Measurements from ENCODE around the gene LONP2.
A peak's percentile ranks its signal among the peaks of the same experiment; 100 is the strongest.

Gene LONP2

GRCh38 chr16:48244080-48244862 lies at the start of gene LONP2:
TSS of gene LONP2 (plus strand) at chr16:48244300. CDS start at chr16:48244389, 89 bp downstream.
- DNase-seq, result peak in 1 of 2 experiments; percentile 53

- DNase-seq, result no peak
Observed at GRCh38 chr16:48194828-48195556, 49.1 kb upstream of the LONP2 start.

- DNase-seq, result no peak
Observed at GRCh38 chr16:48197294-48197693, 46.8 kb upstream of the LONP2 start.

- DNase-seq, result no peak
Observed at GRCh38 chr16:48201515-48202201, 42.4 kb upstream of the LONP2 start.

- no peak for DNase-seq
Observed at GRCh38 chr16:48203974-48204824, 39.9 kb upstream of the LONP2 start.

- DNase-seq, result no peak
Observed at GRCh38 chr16:48204825-48205151, 39.3 kb upstream of the LONP2 start.

GRCh38 chr16:48206594-48207242 lies 37.4 kb upstream of the LONP2 start:
- DNase-seq, result no peak

- no peak for DNase-seq
Observed at GRCh38 chr16:48210747-48211146, 33.4 kb upstream of the LONP2 start.

GRCh38 chr16:48212033-48212432 lies 32.1 kb upstream of the LONP2 start:
- DNase-seq, result no peak

- no peak for DNase-seq
Observed at GRCh38 chr16:48215738-48216137, 28.4 kb upstream of the LONP2 start.

GRCh38 chr16:48217708-48218107 lies 26.4 kb upstream of the LONP2 start:
- DNase-seq, result no peak

- DNase-seq, result no peak
Observed at GRCh38 chr16:48218473-48218872, 25.6 kb upstream of the LONP2 start.

GRCh38 chr16:48220891-48221290 lies 23.2 kb upstream of the LONP2 start:
- no peak for DNase-seq

GRCh38 chr16:48223490-48223889 lies 20.6 kb upstream of the LONP2 start:
- no peak for DNase-seq

GRCh38 chr16:48225456-48225855 lies 18.6 kb upstream of the LONP2 start:
- no peak for DNase-seq

- DNase-seq, result no peak
Observed at GRCh38 chr16:48231727-48232492, 12.2 kb upstream of the LONP2 start.

GRCh38 chr16:48232493-48233040 lies 11.5 kb upstream of the LONP2 start:
- DNase-seq, result no peak

- no peak for DNase-seq
Observed at GRCh38 chr16:48234630-48235029, 9.5 kb upstream of the LONP2 start.

GRCh38 chr16:48235058-48235555 lies 9.0 kb upstream of the LONP2 start:
- DNase-seq, result no peak

- no peak for DNase-seq
Observed at GRCh38 chr16:48235556-48236136, 8.5 kb upstream of the LONP2 start.

- DNase-seq, result no peak
Observed at GRCh38 chr16:48236286-48236685, 7.8 kb upstream of the LONP2 start.
